NOMO-1 (cell line): Measurements from ENCODE around the gene LEKR1.

Experiments used
- DNase-seq, 2 experiments: peaks; one replicate each; lab custom pipeline; 2025; ENCODE audit not compliant: unreplicated experiment in 2 of 2; lab: John Stamatoyannopoulos, UW

Gene LEKR1

DNA sequence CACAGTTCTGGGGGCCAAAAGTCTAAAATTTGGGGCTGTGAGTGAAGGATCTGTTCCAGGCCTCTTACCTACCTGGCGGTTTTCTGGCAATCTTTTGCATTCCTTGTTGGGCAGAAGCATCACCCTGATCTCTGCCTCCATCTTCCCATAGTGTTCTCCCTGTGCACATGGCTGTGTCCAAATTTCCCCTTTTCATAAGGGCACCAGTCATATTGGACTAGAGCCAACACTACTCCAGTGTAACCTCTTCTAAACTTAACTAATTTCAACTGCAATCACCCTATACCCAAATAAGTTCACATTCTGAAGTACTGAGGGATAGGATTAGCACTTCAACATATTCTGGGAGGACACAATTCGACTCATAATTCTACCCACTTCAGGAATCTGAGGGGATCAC is 248.8 kb downstream of the LEKR1 start:
- no peak for DNase-seq

DNA sequence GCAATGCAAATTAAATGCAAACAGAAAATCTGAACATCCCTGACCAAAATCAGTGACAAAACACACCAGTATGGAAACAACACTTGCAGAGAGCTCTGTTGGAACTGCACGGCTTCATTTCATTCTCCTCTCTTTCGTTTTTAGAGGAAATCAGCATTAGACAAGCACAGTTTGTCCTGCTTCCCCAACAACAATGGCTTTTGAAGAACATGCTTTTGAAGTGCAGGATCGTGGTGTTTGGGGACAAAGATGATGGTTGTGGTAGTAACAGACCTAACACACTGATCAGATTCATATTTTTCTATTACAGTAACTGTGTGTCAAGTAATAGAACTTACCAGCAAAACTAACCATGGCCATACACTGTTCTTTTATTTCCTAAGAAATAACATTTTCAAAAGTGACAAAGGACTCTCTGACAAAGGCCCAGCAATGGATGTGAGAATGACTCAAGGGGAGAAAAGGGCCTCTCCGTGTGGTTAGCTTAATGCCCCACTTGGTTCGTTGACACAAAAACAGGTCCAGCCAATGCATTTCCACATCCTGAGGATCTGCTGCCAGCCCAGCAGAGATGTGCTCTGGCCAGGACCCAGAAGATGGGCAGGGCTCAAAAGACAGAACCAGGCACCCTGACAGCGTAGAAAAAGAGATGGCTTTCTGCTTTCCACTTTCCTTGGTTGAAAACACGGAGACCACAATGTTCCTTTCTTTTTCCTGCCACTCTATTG is 249.7 kb downstream of the LEKR1 start:
- DNase-seq: no peak

- DNase-seq: no peak
Measured at GRCh38 chr3:157077565-157077991, 251.4 kb downstream of the LEKR1 start.

DNA sequence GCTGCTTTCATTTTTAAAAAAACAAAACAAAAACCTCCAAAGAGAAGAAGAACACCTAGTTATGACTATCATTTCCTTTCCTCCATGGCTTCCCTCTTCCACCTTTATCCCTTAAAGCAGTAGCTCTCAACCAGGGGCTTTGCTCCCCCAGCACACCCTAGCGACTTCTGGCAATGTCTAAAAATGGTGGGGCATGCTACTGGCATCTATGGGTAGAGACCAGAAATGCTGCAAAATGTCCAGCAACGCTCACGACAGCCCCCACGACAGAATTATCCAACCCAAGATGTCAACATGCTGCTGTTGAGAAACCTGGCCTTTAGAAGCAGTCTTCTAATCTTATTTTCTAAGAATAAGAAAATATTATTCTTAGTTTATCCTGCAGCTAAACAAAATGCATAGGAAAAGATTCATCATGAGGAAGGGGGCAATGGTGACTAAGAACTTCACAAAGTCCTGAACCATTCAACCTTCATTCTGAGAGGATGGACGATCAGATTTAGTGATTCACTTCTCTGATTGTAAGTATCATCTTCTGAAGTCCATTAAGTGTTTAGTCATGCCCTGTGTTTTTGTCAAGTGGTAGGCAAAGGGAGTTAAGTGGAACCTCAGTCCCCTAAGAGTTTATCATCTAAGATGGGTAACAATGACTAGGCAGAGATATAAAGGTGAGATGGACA is 252.1 kb downstream of the LEKR1 start:
- no peak for DNase-seq

GRCh38 chr3:157078811-157079185 is 252.6 kb downstream of the LEKR1 start:
- DNase-seq: no peak

DNA sequence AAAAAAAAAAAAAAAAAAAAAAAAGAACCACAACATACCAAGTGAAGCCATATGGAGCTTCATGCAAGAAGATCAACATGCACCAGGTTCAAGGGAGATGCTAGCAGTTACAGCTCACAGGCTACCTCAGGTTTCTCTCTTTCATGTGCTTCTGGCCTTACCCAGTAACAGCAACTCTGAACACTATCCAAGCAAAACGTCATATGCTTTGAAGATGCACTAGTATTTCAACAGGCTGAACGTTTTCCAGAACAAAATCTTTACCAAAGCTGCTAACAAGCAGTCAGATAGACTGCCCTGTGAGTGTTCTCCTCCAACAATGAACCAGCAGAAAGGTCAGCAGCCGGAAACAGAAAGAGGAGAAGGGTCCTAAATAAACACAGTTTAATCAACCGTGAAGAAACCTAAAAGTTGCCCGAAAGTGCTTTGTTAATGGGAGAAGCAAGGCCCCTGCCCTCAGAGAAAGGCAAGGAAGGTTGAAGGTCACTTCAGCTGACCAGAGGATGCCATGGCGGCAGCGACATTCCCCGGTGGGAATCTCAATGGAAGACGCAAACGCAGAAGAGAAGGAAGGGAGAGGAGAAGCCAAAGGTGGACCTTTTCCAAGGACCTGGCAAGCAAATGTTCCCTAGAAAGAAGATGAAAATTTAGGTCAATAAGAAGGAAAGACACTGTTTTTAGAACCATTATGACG is 253.7 kb downstream of the LEKR1 start:
- DNase-seq: no peak

DNA sequence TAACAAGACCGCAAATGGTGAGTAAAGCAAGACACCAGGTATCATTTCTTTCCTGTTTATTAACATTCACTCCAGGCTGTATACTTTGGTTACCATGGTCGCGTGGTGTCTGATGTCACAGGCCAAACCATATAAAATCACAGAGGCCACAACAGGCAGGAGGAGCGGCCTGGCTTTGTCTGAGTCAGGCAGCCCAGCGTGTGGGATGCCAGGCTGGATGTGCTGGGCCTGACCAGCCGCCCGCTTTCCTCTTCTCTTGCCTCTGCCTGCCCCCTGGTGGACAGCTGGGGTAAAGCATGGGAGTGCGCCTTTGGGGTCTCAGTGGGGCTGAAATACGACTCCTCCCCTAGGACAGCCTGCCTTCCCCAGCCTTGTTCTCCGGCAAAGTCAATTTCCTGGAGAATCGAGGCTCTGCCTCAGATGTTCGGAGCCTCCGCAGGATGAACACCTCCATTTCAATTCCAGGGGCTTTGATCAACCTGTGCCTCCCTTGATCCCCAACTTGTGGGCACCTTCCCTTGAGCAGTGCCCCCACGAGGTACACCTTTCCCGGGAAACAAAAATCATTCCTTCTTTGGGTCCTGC is 255.6 kb downstream of the LEKR1 start:
- no peak for DNase-seq

DNA sequence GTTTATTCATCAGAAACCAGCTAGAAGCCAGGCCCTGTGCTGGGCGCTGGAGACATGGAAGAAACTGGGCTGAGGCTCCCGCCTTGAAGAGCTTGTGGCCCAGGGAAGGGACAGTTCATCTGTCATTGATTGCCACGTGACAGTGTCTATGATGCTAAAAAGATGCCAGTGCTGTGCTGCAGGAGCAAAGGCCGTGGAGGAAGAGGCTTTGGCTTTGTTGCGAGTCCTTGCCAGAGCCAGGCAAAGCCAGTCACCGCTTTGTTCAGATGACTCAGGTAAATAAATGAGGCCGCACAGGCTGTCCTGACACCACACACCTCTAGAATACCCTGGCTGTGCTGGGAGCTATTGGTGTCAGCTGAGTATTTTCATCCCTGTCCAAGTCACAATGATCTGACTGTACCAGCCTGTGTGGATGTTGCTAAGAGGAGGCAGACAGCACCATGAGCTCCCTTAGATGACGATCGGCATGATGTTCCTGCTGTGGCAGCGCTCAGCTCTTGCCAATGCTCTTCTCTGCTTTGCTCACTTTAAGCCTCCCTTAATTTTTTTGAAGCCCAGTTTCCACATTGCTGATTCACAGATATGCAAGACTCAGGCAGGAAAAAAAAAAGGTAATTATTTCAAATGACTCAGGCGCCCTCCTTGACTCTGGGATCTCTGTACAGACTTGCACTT is 256.3 kb downstream of the LEKR1 start:
- DNase-seq: no peak

DNA sequence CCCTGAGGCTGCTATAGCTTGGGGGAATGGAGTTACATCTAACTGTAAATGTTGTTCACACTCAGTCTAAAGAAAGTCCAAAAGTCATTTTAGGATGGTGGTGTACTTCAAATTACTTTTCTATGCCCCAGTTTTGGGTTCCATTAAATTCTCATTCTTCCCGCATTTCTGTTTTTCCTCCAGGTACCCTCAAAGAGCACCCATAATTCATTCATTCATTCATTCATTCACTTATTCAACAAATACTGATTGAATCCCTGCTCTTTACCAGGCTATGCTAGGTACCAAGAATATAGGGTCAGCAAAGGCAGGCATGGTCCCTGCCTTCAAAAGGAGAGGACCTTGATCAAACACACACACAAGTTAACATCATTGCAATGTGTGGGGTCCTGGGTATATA is 257.7 kb downstream of the LEKR1 start:
- no peak for DNase-seq

DNA sequence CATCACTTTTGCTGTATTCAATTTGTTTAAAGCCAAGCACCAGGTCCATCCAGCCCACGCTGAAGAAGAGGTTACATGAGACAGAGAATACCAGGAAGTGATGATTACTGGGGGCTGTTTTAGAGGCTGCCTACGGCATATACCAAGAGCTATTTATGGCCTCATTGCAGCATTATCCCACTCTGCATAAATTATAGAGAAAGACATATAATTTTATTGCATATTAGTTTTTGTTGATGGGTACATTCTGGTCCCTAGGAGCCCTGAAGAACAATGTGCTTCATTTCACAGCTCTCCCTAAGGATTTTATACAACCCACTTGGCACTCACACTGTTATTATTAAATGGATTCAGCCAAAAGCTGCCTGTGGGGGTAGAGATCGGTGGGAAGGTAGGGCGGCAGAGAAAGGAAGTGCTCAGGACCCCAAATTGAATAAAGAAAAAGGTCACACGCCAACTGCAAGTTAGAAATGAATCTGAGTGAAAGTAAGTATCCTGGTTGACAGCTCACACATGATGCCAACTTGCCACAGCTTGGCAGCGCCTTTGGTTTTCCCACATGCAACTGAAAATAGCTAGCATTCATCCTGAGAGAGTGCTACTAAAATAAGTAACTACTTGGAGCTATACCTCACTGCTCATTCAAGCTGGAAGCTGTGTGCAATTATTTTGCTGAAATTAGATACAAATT is 260.1 kb downstream of the LEKR1 start:
- DNase-seq: no peak

GRCh38 chr3:157086775-157087174 is 260.6 kb downstream of the LEKR1 start:
- DNase-seq: no peak

DNA sequence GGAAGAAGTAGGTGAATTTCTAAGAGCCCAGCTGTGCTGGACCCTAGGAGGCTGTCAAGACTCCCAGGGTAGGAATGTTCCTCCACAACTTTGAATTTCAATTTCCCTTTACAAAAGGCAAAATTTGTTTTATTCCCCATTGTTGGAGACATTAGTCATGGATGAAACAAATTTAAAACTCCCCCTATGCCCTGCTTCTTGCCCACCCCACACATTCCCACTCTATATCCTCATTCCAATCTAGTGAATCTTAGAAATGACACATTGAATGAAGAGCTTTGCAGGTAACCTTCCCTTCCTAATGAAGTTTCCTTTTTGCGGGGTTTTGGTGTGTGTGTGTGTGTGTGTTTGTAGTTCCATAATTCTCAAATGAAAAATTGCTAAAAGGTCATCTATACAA is 261.2 kb downstream of the LEKR1 start:
- DNase-seq: no peak

GRCh38 chr3:157087780-157088600 is 261.8 kb downstream of the LEKR1 start:
- DNase-seq: no peak

- DNase-seq: no peak
Measured at GRCh38 chr3:157088601-157089454, 262.7 kb downstream of the LEKR1 start.

DNA sequence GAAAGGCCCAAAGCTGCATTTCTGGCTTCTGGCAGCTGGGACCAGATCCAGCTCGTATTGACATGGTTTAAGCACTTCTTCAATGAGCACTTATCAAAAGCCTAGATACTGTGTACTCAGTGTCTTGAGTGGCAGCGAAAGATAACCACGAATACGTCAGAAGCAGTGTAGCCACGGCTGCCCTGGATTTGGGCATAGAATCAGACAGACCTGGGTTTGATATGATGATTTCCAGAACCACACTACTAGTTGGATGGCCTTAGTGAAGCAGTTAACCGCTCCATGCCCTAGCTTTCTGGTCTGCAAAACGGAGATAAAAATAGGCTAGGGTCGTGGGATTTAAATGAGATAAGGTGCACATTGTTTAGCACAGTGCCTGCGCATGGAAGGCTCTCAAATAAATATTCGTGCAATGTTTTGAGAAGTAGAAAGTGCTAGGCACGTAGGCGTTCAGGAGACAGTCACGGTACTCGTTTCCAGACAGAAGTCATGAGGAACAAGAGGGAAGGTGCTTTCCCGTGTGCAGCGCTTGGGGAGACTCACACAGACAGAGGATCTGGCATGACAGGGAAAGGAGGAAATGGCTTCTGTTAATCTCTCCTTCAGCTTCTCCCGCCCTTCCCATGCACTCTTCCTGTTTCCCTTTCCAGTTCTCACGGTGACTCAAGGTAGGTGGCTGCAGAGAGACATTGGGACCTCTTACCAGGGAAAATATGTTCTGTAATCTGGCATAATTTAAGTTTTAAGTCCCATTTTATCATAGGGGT is 263.5 kb downstream of the LEKR1 start:
- no peak for DNase-seq

GRCh38 chr3:157091083-157091833 is 265.1 kb downstream of the LEKR1 start:
- no peak for DNase-seq

DNA sequence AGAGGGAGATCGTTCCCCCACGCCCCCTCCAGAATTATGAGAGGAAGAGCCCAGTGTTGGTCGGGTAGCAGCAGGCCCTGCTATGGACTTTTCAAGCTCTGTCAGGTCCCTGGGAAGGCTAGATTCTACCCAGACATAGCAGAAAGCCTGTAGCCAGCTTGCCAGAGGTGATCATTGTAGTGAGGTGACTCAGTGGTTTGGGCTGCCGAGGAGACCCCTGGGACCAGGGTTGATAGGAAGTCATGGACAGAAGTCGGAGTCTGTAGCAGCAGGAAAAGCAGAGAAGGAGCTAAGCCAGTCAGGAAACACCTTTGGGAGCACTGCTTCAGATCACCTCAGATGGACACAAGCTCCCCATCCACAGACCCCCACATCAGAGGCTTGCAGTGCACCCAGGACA is 266.1 kb downstream of the LEKR1 start:
- DNase-seq: no peak
